Vein endothelial cell (primary cell): Measurements from ENCODE around the gene TMEM132E. TPM values are rescaled to one million over a fixed set of nuclear protein-coding genes. Genes with fewer than 3 reads are reported as not detected.

Experiments used
- total RNA-seq: library from RNA; depleted of rRNA; stranded (reverse); fragments of >200 nt; gene quantifications from 2 replicates; pipeline ENCODE4 v1.2.3, GENCODE V29; 2012

Gene TMEM132E
- not detected in 2 replicates for total RNA-seq

GRCh38 chr17:34579017-34579946 lies at the start of gene TMEM132E:
Gene TMEM132E, plus strand, starts transcription at chr17:34579582. Its CDS starts 1,495 bp downstream, at chr17:34581077.

Other genes with a start within 250 kb of the TMEM132E start
- not detected in 2 replicates for gene CCL13, start 223.1 kb upstream of the TMEM132E start, total RNA-seq
- gene CCL1, start 216.3 kb upstream of the TMEM132E start, total RNA-seq = not detected in 2 replicates